HG03460 (cell line): ENCODE measurements around the gene ELOVL1.
A peak's percentile ranks its signal among the peaks of the same experiment; 100 is the strongest.

Experiments used
- ATAC-seq: cut with Tn5 transposase; IDR thresholded peaks from one replicate; pipeline ENCODE4 v1.9.1; 2021; ENCODE audit not compliant: unreplicated experiment

Gene ELOVL1

GRCh38 chr1:43358121-43358745 lies 9.6 kb downstream of the ELOVL1 start:
- no peak for ATAC-seq

- ATAC-seq: no peak
Measured at GRCh38 chr1:43357251-43357650, 10.6 kb downstream of the ELOVL1 start.

DNA sequence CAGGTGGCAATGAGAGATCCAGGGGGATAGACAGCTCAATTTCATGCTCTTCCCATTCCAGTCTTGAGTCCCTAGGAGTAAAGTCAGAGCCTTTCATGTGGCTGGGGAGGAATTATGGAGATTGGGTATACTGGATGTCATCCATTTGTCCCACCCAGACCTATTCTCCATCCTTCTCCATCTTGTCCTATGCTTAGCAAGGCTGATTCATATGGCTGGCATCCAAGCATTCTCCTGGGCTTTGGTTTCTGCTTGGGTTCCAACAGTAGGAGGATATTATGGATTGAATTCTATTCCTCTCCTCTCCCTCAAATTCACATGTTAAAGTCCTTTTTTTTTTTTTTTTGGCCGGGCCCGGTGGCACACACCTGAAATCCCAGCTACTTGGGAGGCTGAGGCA lies 12.9 kb downstream of the ELOVL1 start:
- no peak for ATAC-seq

- ATAC-seq: no peak
Measured at GRCh38 chr1:43354471-43354870, 13.3 kb downstream of the ELOVL1 start.

DNA sequence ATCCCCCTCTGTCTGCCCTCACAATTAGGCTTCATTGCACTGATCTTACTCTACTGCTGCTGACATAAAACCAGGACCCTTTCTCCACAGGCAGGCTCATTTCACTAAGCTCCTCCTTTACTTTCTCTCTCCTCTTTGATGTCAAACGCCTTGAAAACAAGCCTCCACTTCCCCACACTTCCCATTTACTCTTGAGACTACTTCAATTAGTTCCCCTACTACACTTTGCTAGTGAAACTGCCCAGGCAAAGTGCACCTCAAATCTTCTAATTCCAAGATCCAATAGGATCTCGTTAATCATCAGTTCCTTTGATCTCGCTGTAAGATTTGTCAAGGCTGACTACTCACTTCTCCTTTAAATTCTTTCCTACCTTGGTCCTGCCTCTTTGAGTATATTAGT lies 14.9 kb downstream of the ELOVL1 start:
- no peak for ATAC-seq

DNA sequence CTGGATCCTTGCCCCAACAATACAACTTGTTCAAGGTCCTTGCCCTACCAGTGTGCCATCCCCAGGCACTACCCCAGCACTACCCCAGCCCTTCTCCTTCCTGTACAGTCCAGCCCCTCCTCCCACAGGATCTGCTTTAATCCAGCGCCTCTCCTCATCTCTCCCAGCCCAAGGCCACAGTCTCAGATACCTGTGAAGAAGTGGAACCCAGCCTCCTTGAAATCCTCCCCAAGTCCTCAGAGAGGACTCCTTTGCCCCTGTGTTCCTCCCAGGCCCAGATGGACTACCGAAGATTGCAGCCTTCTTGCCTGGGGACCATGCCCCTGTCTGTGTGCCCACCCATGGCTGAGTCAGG lies 15.5 kb downstream of the ELOVL1 start:
- ATAC-seq: no peak

- no peak for ATAC-seq
Measured at GRCh38 chr1:43351421-43352350, 16.1 kb downstream of the ELOVL1 start.

DNA sequence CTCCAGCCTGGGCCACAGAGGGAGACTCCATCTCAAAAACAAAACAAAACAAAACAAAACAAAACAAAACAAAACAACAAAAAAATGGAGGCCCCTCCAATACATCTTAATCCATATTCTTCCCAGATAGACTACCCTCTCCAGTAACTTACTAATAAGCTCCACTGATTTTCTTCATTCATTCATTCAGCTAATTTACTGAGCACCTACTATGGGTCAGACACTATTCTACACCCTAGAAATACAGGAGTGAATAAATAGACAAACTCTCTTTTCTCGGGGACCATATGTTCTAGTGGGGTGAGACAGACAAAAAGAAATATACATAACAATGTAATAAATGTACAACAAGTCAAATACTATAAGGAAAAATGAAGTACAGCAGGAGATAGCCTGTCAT lies 16.8 kb downstream of the ELOVL1 start:
- no peak for ATAC-seq

DNA sequence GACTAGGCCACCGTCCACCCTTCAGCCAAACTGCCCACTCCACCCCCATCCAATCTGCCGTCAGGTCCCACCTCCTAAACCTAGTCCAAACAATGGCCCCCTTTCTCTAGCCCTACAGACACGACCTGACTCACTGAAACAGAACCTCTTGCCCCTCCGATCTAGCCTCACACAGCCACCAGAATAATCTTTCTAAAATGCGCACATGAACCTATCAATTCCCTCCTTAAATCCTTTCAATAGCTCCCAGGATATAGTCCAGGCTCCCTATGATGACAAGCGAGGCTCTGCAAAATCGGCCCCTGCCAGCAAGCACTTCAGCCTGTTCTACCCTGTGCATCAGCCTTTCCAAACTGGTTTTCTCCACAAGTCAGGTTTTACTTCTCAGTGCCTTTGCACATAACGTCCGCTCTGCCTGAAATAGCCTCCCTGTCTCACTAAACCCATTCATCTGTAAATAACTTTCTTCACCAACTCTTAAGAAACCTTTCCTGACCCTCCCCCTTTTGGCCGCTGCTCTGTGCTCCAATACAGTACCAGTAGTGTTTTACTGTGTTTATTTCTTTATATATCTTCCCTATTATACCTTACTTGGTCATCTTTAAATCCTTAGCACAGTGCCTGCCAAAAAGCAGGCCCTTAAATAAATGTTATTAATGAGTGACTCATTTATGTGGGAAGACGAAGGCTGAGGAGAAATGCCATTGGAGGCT lies 18.1 kb downstream of the ELOVL1 start:
- ATAC-seq: no peak

GRCh38 chr1:43348809-43349593 lies 18.8 kb downstream of the ELOVL1 start:
- ATAC-seq: peak; percentile 68

DNA sequence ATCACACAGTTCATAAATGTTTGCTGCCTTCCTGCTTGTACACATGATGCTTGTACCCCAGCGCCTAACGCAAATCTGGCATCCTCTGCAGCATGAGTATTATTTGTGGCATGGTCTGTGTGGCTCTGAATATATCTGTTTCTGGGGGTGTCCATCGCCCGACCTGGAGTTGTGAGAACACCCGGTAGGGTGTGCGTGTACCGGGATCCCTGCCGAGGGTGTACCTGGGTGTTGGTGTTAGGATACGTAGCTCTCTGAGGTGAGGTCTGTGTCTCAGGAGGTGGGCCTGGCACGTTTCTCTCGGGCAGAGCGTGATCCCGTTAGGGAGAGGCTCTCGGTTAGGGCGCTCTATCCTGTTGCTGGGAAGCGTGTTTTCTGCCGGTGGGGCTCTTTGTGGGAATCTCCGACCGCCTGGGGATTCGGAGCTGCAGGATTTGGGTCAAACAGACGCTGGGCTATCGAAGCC lies 19.4 kb downstream of the ELOVL1 start:
- no peak for ATAC-seq

GRCh38 chr1:43346636-43347035 lies 21.2 kb downstream of the ELOVL1 start:
- ATAC-seq: no peak

DNA sequence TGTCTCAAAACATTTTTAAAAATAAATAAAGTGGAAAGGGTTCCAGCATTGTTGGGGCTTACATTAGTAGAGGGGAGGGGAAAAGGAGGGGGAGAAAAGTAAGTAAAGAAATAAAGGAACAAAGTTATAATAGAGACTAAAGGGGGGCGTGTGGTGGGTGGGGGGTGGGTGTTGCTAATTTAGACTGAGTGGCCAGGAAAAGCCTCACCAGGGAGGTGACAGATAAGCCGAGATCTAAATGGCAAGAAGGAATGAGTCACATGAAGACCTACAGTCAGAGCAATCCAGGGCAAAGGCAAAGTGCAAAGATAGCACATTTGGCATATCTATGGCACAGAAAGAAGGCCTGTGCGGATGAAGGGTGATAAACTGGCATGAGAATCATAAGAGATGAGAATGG lies 22.7 kb downstream of the ELOVL1 start:
- no peak for ATAC-seq

- ATAC-seq: no peak
Measured at GRCh38 chr1:43344267-43344850, 23.5 kb downstream of the ELOVL1 start.

GRCh38 chr1:43340559-43340958 lies 27.3 kb downstream of the ELOVL1 start:
- ATAC-seq: no peak

GRCh38 chr1:43339584-43340232 lies 28.1 kb downstream of the ELOVL1 start:
- ATAC-seq: no peak

- no peak for ATAC-seq
Measured at GRCh38 chr1:43338001-43338400, 29.8 kb downstream of the ELOVL1 start.

GRCh38 chr1:43337588-43337987 lies 30.2 kb downstream of the ELOVL1 start, which contains the start of gene MPL:
TSS of gene MPL (plus strand) at chr1:43337818. CDS start at chr1:43337849, 31 bp downstream.
- no peak for ATAC-seq

DNA sequence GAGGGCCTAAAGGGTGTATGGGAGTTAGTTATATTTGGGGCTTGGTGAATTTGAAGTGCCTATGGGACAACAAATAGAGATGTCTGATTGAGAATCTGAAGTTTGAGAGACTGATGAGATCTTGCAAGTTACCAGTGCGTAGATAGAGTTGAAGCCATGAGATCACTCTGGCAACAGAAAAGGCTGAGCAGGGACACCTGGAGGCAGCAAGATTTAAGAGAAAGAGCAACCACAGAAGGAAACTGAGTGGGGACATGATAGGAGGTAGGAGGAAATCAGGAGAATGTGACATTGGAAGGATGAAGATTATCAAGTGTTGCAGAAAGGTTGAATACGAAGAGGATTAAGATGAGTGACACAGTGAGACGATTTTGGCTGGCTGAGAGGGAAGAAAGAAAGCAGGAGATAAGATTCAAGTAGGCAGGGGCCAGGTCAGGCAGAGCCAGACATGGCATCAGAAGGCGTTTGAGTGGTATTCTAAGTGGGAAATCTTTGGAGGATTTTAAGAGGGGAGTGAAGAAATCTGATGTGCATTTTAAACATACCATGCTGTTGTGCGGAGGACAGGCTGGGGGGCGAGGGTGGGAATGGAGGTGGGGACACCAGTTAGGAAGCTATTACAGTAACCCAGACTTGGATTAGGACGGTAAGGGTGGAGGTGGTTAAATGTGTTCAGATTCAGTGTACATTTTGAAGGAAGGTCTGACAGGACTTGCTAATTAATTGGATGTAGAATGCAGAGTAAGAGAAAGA lies 33.2 kb downstream of the ELOVL1 start:
- ATAC-seq: no peak
